WERI-Rb-1 (cell line): ENCODE measurements around the gene PRR19.

Experiments
- DNase-seq: peaks from one replicate; pipeline ENCODE4 v3.0.0-alpha.2; 2020
- H3K27ac ChIP-seq: fragments of 250-450 bp; sonication (Bioruptor Pico); 2 replicates; pipeline ENCODE4 v1.5.1; 2020; ENCODE audit warnings: mild to moderate bottlenecking, moderate library complexity
- H3K27me3 ChIP-seq: fragments of 250-450 bp; sonication (Bioruptor Pico); 2 replicates; pipeline ENCODE4 v1.5.1; 2021; ENCODE audit warnings: mild to moderate bottlenecking, low read depth, moderate library complexity; ENCODE audit not compliant: insufficient read depth, severe bottlenecking
- H3K36me3 ChIP-seq: fragments of 250-450 bp; sonication (Bioruptor Pico); 2 replicates; pipeline ENCODE4 v1.5.1; 2020; ENCODE audit warnings: mild to moderate bottlenecking, moderate library complexity
- H3K4me3 ChIP-seq: 2 replicates; pipeline ENCODE4 v1.5.1; 2011; ENCODE audit warnings: low read depth, mild to moderate bottlenecking, control low read depth, low read length
- H3K9me3 ChIP-seq: fragments of 250-450 bp; sonication (Bioruptor Pico); 2 replicates; pipeline ENCODE4 v1.5.1; 2021; ENCODE audit warnings: mild to moderate bottlenecking, moderate library complexity; ENCODE audit not compliant: severe bottlenecking
- CTCF ChIP-seq: IDR thresholded peaks from 2 replicates; pipeline ENCODE4 v1.5.1; 2011; ENCODE audit warnings: low read depth, mild to moderate bottlenecking, control low read depth, inconsistent platforms, low read length

PRR19 gene

GRCh38 chr19:42293948-42294347 lies 8.0 kb upstream of the PRR19 start:
- H3K4me3 ChIP-seq, result no peak overlapping the region
- H3K9me3 ChIP-seq, result no peaks in the 10 kb centered on the region
- H3K27ac ChIP-seq, result no peak overlapping the region
- TF ChIP-seq CTCF, result no peak
- DNase-seq, result no peak
- H3K27me3 ChIP-seq, result no peaks in the 10 kb centered on the region
- peaks cover 89% of the 10 kb centered on the region for H3K36me3 ChIP-seq

- DNase-seq, result no peak
- TF ChIP-seq CTCF, result no peak
- H3K4me3 ChIP-seq, result no peak overlapping the region
- H3K36me3 ChIP-seq, result peaks cover 87% of the 10 kb centered on the region
- no peak overlapping the region for H3K27ac ChIP-seq
- no peaks in the 10 kb centered on the region for H3K27me3 ChIP-seq
- H3K9me3 ChIP-seq, result no peaks in the 10 kb centered on the region
Measured at GRCh38 chr19:42294471-42295137, 7.3 kb upstream of the PRR19 start.

- Histone ChIP-seq H3K27ac (peak overlapping the region; percentile 34; the same call in 1 of the 2 replicates), H3K9me3 (no peaks in the 10 kb centered on the region), H3K27me3 (no peaks in the 10 kb centered on the region), H3K36me3 (peaks cover 87% of the 10 kb centered on the region), H3K4me3 (no peak overlapping the region)
- no peak for DNase-seq
- TF ChIP-seq CTCF, result 0 out of 2 replicates have a peak, but pooled peaks have one; percentile 1
Measured at GRCh38 chr19:42295342-42295741, 6.6 kb upstream of the PRR19 start.

GRCh38 chr19:42295831-42296525 lies 6.0 kb upstream of the PRR19 start:
- peak; percentile 94 for DNase-seq
- peak; percentile 87 for TF ChIP-seq CTCF
- Histone ChIP-seq H3K9me3 (no peaks in the 10 kb centered on the region), H3K27me3 (no peaks in the 10 kb centered on the region), H3K36me3 (peaks cover 85% of the 10 kb centered on the region), H3K27ac (no peak overlapping the region), H3K4me3 (no peak overlapping the region)

GRCh38 chr19:42297039-42297438 lies 4.9 kb upstream of the PRR19 start:
- Histone ChIP-seq H3K36me3 (peaks cover 75% of the 10 kb centered on the region), H3K4me3 (no peak overlapping the region), H3K9me3 (no peaks in the 10 kb centered on the region), H3K27ac (no peak overlapping the region), H3K27me3 (no peaks in the 10 kb centered on the region)
- DNase-seq, result no peak
- TF ChIP-seq CTCF, result no peak
